ENCODE measurements around the gene MBTPS1. TPM values are rescaled to one million over a fixed set of nuclear protein-coding genes. Genes with fewer than 3 reads are reported as not detected.

The MBTPS1 gene
- total and polyA plus RNA-seq, 9 of the 15 experiments (the other 6 are each of a cell fraction or from before 2014, with no cell fraction given) = 2.8 to 57.6 (median 43.8) TPM

GRCh38 chr16:84139628-84140258, 23.0 kb upstream of the MBTPS1 start (continued):
- TF ChIP-seq POLR3A (IDR thresholded peaks at IDR 0.05; ENCODE audit: borderline replicate concordance, extremely low read depth, insufficient read depth, insufficient read length) = no peak
- TF ChIP-seq ETV5 (CRISPR knock-in tag; IDR thresholded peaks at IDR 0.05; ENCODE audit: low read depth) = peak; percentile 42; the same call in 1 of the 2 replicates
- TF ChIP-seq CBFA2T3 (IDR thresholded peaks at IDR 0.05) = no peak
- peak; percentile 91; the same call in 1 of the 2 replicates for TF ChIP-seq ATF4 (CRISPR knock-in tag; IDR thresholded peaks at IDR 0.05)
- TF ChIP-seq SMARCA4 (IDR thresholded peaks at IDR 0.05) = no peak; the same call in 1 of the 2 replicates
- TF ChIP-seq ARID4B (CRISPR knock-in tag; IDR thresholded peaks at IDR 0.05) = no peak
- no peak for TF ChIP-seq DEAF1 (CRISPR knock-in tag; IDR thresholded peaks at IDR 0.05)
- TF ChIP-seq RBM15 (IDR thresholded peaks at IDR 0.05; ENCODE audit: insufficient read depth, low read length) = no peak
- TF ChIP-seq SMAD4 (CRISPR knock-in tag; conservative IDR thresholded peaks at IDR 0.05) = no peak; the same call in 1 of the 2 replicates
- TF ChIP-seq POLR2AphosphoS5 (IDR thresholded peaks at IDR 0.05; ENCODE audit: control insufficient read depth, insufficient read depth, low read depth, low read length) = no peak
- TF ChIP-seq CCNT2 (IDR thresholded peaks at IDR 0.05; ENCODE audit: borderline replicate concordance, extremely low read depth, insufficient read length, low read depth, low read length) = no peak
- no peak for TF ChIP-seq THAP7 (CRISPR knock-in tag; IDR thresholded peaks at IDR 0.05)
- TF ChIP-seq ELF4 (CRISPR knock-in tag; IDR thresholded peaks at IDR 0.05) = peak; percentile 61
- TF ChIP-seq ZNF282 (CRISPR knock-in tag; IDR thresholded peaks at IDR 0.05) = no peak
- no peak for TF ChIP-seq HDGF (IDR thresholded peaks at IDR 0.05)
- 0 out of 2 replicates have a peak, but pooled peaks have one; percentile 65 for TF ChIP-seq RNF2 (IDR thresholded peaks at IDR 0.05)
- no peak for TF ChIP-seq RBBP5 (IDR thresholded peaks at IDR 0.05; ENCODE audit: borderline replicate concordance, insufficient read depth, low read length, poor library complexity, severe bottlenecking)
- no peak for TF ChIP-seq TCF7L2 (IDR thresholded peaks at IDR 0.05; ENCODE audit: low read depth, low read length)
- TF ChIP-seq TEAD2 (tag; IDR thresholded peaks at IDR 0.05) = peak; percentile 48; the same call in 1 of the 2 replicates
- no peak for TF ChIP-seq MLX (CRISPR knock-in tag; conservative IDR thresholded peaks at IDR 0.05)
